Astrocyte of the spinal cord (primary cell): Measurements from ENCODE around the gene ATP6V0E2.

ENCODE experiments used
- DNase-seq: peaks from one replicate; pipeline ENCODE4 v3.0.0; 2011; ENCODE audit warnings: low read depth, low spot score
- H3K4me3 ChIP-seq: 2 replicates; pipeline ENCODE4 v1.5.1; 2011; ENCODE audit warnings: low read depth, mild to moderate bottlenecking, low read length, moderate library complexity
- CTCF ChIP-seq: IDR thresholded peaks from 2 replicates; pipeline ENCODE4 v1.5.1; 2012; ENCODE audit warnings: low read depth, mild to moderate bottlenecking, low read length, inconsistent platforms
- in situ Hi-C: cut with HindIII; loops from 2 replicates; pipeline ENCODE4 v1.10.0; 2017; ENCODE audit warnings: low sequenced_read_pairs

The ATP6V0E2 gene

GRCh38 chr7:149862156-149862555 lies 11.6 kb upstream of the ATP6V0E2 start:
- in situ Hi-C loops = no loop called here
- no peak overlapping the region for H3K4me3 ChIP-seq
- no peak for DNase-seq
- no peak for TF ChIP-seq CTCF

DNA sequence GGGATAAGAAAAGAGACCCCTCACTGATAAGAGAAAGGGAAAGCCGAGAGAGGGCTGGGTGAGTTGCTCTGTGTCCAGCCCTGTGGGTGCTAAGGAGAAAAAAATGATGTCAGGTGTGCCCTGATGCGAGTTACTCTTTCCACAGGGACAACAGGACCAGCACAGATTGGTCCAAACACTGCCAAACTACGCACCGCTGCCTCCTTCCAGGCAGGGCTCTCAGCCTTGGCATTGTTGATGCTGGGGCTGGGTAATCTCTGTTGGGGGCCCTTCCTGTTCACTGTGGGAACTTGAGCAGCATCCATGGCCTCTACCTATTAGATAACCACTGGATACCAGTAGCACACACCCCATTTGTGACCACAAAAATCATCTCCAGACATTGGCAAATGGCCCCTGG lies 10.3 kb upstream of the ATP6V0E2 start:
- in situ Hi-C loops = no loop called here
- no peak overlapping the region for H3K4me3 ChIP-seq
- TF ChIP-seq CTCF = no peak
- no peak for DNase-seq

- in situ Hi-C loops = no loop called here
- H3K4me3 ChIP-seq = no peak overlapping the region
- TF ChIP-seq CTCF = no peak
- no peak for DNase-seq
Measured at GRCh38 chr7:149864023-149864422, 9.7 kb upstream of the ATP6V0E2 start.

DNA sequence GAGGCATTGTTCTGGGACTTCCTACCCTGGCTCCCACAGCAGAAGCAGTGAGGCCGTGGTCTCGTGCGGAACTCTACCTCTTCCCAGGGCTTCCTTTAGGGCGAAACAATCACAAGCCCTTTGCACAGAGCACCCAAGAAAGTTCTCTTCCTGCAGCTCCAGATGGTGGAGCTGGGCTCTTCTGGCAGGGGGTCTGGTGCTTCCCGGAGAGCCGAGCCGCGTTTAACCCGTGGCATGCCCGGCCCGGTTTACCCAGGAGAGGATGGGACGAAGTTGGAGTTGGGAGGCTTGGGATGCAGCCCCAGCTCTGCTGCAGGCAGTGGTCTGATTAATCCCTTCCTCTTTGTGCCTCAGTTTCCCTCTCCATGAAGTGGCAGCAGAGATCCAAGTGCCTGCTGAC lies 9.0 kb upstream of the ATP6V0E2 start:
- no peak overlapping the region for H3K4me3 ChIP-seq
- no peak for DNase-seq
- in situ Hi-C loops = no loop called here
- TF ChIP-seq CTCF = no peak

DNA sequence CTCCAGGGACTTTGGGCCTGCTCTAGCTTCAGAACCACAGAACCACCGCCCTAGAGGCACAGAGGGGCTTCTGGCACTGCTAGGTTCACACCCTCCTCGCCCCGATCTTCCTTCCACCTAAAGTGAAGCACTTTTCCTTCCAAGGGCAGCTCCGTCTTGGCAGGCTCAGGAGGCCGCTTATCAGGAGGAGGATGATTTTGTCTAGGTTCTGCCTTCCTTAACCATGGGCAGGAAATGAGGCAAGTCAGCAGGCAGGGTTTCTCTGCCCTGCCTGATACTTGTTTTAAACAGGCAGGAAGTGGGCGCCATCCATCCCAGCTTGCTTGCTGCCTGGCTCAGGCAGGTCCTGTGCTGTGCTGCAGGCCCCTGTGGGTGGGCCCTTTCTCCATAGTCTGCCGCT lies 8.3 kb upstream of the ATP6V0E2 start:
- TF ChIP-seq CTCF = no peak
- in situ Hi-C loops = no loop called here
- no peak overlapping the region for H3K4me3 ChIP-seq
- no peak for DNase-seq

DNA sequence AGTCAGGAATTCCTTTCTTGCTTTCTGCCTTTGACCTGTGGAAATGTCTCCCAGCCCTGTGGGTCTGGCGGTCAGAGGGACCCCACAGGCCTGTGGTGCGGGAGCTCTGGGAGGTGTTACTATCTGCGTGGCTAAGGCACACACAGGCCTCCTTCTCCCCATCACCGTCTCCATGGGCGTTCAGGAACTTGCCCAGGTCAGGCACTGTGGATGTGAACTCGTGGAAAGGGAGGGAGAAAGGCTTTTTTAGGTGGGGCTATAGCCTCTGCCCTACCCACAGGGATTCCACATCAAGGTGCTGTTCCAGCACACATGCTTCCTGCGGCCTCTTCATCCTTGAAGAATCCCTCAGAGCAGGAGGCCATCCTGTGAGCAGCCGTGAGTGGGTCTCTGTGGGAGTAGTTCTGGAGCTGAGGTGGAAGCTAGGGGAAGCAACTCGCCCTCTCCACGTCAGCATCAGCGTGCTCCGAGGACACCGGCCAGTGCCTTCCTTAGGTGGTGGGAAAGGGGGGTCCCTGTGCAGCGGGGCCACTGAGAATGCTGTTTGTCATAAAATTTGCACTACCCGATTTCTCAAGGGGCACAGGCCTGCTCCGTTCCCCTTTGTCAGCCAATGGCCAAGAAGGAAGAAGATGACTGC lies 7.5 kb upstream of the ATP6V0E2 start:
- DNase-seq = no peak
- no peak for TF ChIP-seq CTCF
- in situ Hi-C loops = no loop called here
- no peak overlapping the region for H3K4me3 ChIP-seq
